A549 (cell line): ENCODE results near the gene SCAANT1.

Experiments
- CTCF ChIP-seq: fragments of >200 bp; sonication (Bioruptor Twin); formaldehyde crosslinking; IDR thresholded peaks from 3 replicates; pipeline ENCODE4 v1.5.1; 2016
- E2F6 ChIP-seq: IDR thresholded peaks from 2 replicates; pipeline ENCODE4 v1.6.1; 2012; ENCODE audit warnings: low read depth, borderline replicate concordance
- EP300 ChIP-seq, 2 experiments: fragments of >200 bp; sonication (Bioruptor Twin); formaldehyde crosslinking; IDR thresholded peaks; 2 replicates in 1 of 2; 3 replicates in 1 of 2; pipeline ENCODE4 v1.6.1; 2016 to 2017
- HMGXB4 ChIP-seq: fragments of 250-450 bp; sonication (Bioruptor Pico); IDR thresholded peaks from 2 replicates; pipeline ENCODE4 v1.5.0; 2021; ENCODE audit warnings: mild to moderate bottlenecking, moderate library complexity, borderline replicate concordance
- MYC ChIP-seq: IDR thresholded peaks from 2 replicates; pipeline ENCODE4 v1.6.1; 2012; ENCODE audit warnings: mild to moderate bottlenecking, inconsistent platforms, low read length, improper control_type of control experiment, borderline replicate concordance
- POLR2A ChIP-seq: IDR thresholded peaks from 2 replicates; pipeline ENCODE4 v1.6.1; 2012; ENCODE audit warnings: mild to moderate bottlenecking, low read length
- ZSCAN20 ChIP-seq: fragments of 250-450 bp; sonication (Bioruptor Pico); IDR thresholded peaks from 2 replicates; pipeline ENCODE4 v1.8.0; 2022; ENCODE audit warnings: mild to moderate bottlenecking, moderate library complexity
- TF ChIP-seq, protein P1 (sequence below): fragments of 450-650 bp; IDR thresholded peaks from 2 replicates; pipeline ENCODE4 v1.6.1; 2014; ENCODE audit warnings: antibody characterized with exemption

DNA sequence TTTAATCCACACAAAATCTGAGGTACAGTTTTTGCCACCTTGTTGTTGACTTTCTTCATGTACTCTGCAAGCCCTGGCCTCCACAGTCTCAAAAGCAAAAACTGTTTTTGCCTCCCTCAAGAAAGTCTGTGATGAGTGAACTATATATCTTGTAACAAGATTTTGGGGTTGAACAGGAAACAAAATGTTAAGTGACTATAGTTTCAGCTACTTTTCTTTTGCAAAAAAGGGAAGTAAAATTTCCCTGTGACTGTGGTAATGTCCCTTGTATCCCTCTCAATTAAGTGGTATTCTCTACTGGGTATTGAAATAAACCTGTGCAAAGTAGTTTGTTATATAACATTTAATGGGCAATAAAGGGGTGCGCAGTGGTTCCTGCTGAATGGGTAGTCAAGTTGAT, 21.3 kb upstream of the SCAANT1 start:
- TF ChIP-seq CTCF: no peak
- TF ChIP-seq MYC: no peak
- TF ChIP-seq, protein P1, sequence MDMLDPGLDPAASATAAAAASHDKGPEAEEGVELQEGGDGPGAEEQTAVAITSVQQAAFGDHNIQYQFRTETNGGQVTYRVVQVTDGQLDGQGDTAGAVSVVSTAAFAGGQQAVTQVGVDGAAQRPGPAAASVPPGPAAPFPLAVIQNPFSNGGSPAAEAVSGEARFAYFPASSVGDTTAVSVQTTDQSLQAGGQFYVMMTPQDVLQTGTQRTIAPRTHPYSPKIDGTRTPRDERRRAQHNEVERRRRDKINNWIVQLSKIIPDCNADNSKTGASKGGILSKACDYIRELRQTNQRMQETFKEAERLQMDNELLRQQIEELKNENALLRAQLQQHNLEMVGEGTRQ: no peak
- no peak for TF ChIP-seq POLR2A
- no peak for TF ChIP-seq ZSCAN20 (CRISPR knock-in tag)
- TF ChIP-seq HMGXB4 (CRISPR knock-in tag): no peak
- TF ChIP-seq E2F6: no peak
- no peak for TF ChIP-seq EP300 (IDR thresholded peaks at IDR 0.05)
